H1 (cell line): Measurements from ENCODE around the gene ZSCAN10.

Experiments
- ASH2L ChIP-seq: fragments of 200-600, 300-600 bp; sonication (generic); IDR thresholded peaks from one replicate; pipeline ENCODE4 v1.7.1; 2017; ENCODE audit warnings: low read length
- CEBPB ChIP-seq: IDR thresholded peaks from 2 replicates; pipeline ENCODE4 v1.6.1; 2012; ENCODE audit warnings: low read depth, low read length
- CTCF ChIP-seq, 3 experiments: IDR thresholded peaks; 1 replicate in 2 of 3; 2 replicates in 1 of 3; pipeline versions ENCODE4 v1.5.1 to v1.6.1; 2011; ENCODE audit warnings: low read length in 3 of 3, mild to moderate bottlenecking in 3 of 3, inconsistent platforms in 2 of 3, low read depth in 1 of 3, moderate library complexity in 1 of 3; ENCODE audit not compliant: insufficient read depth in 1 of 3; ENCODE audit errors: control extremely low read depth in 1 of 3
- EZH2 ChIP-seq: fragments of 200-600 bp; sonication (generic); IDR thresholded peaks from 2 replicates; pipeline ENCODE4 v1.7.1; 2012; ENCODE audit warnings: low read depth, mild to moderate bottlenecking, moderate library complexity, low read length, inconsistent platforms; ENCODE audit not compliant: severe bottlenecking
- FOSL1 ChIP-seq: IDR thresholded peaks from 2 replicates; pipeline ENCODE4 v1.6.1; 2011; ENCODE audit warnings: mild to moderate bottlenecking, low read depth, low read length, moderate library complexity; ENCODE audit not compliant: insufficient read depth
- HDAC6 ChIP-seq: IDR thresholded peaks from one replicate; pipeline ENCODE4 v1.7.1; 2012; ENCODE audit warnings: low read depth, mild to moderate bottlenecking, inconsistent platforms, low read length, moderate library complexity
- POLR2A ChIP-seq, 2 experiments: IDR thresholded peaks; 1 replicate in 1 of 2; 2 replicates in 1 of 2; pipeline ENCODE4 v1.6.1; 2011; ENCODE audit warnings: low read depth in 2 of 2, low read length in 2 of 2, mild to moderate bottlenecking in 2 of 2; ENCODE audit errors: control extremely low read depth in 1 of 2
- RNF2 ChIP-seq: fragments of 200-900, 300-1000 bp; sonication (generic); IDR thresholded peaks from 2 replicates; pipeline ENCODE4 v1.7.1; 2016; ENCODE audit warnings: borderline replicate concordance, low read depth, mild to moderate bottlenecking, antibody characterized with exemption, low read length; ENCODE audit not compliant: poor library complexity, severe bottlenecking; ENCODE audit errors: missing control alignments
- RXRA ChIP-seq: IDR thresholded peaks from 2 replicates; pipeline ENCODE4 v1.6.1; 2011; ENCODE audit warnings: low read depth, mild to moderate bottlenecking, low read length, moderate library complexity; ENCODE audit not compliant: insufficient read depth
- SUZ12 ChIP-seq: fragments of 200-600 bp; sonication (generic); IDR thresholded peaks from 2 replicates; pipeline ENCODE4 v1.6.1; 2012; ENCODE audit warnings: mild to moderate bottlenecking, inconsistent platforms, low read length, moderate library complexity, mixed read lengths

DNA sequence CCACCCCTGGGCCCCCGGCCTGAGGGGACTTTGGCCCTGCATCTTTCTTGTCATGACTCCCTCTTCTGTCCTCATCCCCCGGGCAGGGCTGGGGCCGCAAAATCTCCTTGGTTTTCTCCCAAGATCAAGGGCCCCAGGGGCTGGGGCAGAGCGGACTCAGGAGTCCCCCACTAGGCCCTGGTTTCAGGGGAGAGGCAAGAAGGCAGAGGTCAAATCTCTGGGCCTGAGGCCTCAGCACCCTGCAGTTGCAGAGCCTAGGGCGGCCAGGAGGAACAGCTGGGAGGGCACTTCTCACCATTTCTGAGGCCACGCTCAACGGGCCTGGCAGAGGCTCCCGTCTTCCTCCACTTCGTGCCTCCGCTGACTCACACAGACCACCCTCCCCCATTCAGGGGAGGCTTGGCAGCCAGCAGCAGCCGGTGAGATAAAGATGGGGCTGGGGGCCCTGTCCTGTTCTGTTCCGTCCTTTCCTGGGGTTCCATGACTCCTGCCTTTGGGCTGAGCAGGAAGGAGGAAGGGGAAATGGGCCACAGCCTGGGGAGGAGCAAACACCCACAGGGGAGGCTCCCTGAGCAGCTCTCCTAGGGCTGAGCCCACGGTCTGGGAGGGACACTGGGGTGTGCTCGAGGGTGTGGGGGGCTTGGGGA lies 12.4 kb downstream of the ZSCAN10 start:
- TF ChIP-seq RNF2 (no peak), EZH2 (no peak), CTCF (IDR thresholded peaks at IDR 0.05; ENCODE audit: control extremely low read depth in 1 of 3, insufficient read depth in 1 of 3, low read depth in 1 of 3, low read length in 3 of 3) (no peak), HDAC6 (no peak), ASH2L (no peak), RXRA (no peak), CEBPB (no peak), POLR2A (IDR thresholded peaks at IDR 0.05; ENCODE audit: control extremely low read depth in 1 of 2, low read depth in 2 of 2, low read length in 2 of 2) (no peak), FOSL1 (no peak), SUZ12 (no peak)
